Posterior cingulate gyrus (tissue), 11 donors: ENCODE data around the gene PPP1R9B.
A peak's percentile ranks its signal among the peaks of the same experiment; 100 is the strongest.

Experiments
- DNase-seq, 10 donors: peaks; one replicate each; pipeline versions ENCODE4 v3.0.0 to v3.0.0-alpha.2; 2020 to 2021; ENCODE audit warnings: mixed read lengths in 3 of 10
- intact Hi-C: fragments of 100-400 bp; cut with DNase I; formaldehyde crosslinking; loops from one replicate; pipeline ENCODE4 v1.15.1; 2023

The PPP1R9B gene

DNA sequence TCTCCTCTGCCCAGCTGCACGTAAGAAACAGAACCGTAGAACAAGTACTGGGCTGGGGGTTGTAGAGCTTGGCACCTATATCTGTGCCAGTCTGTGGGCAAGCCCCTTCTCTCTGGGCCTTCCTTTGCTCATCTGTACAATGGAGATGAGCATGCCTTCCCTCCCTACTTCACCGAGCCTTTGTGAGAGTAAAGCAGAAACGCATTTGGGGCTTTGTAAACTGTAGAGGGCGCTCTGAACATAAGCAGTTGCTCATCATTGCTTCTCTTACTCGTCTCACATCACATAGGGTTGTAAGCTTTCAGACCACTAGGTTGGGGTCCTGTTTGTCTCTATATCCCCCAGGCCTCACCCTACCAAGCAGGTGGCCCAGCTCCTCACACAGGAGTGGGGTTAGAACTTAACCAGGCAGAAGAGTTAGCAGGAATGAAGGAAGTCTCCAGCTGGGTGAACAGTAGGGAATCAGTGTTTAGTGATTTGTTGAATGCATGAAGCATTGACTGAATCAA is 35.6 kb downstream of the PPP1R9B start:
- intact Hi-C loops, result no loop called here

DNA sequence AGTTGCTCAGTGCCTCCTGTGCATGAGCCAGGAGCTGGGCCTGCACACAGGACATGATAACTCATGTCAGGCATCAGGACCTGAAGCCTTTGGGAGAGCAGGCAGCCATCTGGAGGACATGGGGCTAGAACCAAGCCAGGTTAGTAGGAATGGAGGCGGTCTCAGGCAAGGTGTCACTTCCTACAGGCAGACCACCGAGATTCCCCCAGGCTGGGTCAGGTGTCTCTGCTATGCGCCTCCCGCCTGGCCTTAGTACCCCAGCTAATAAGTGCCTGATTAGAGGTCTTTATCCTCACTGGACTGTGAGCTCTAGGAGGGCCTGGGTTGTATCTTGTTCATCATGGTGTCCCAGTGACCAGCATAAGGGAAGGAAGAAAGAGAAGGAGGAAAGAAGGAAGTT is 36.1 kb downstream of the PPP1R9B start:
- DNase-seq, result no peak
- intact Hi-C loops, result no loop called here

More for the DNA sequence above, 35.6 kb downstream of the PPP1R9B start:
- DNase-seq, result no peak

DNA sequence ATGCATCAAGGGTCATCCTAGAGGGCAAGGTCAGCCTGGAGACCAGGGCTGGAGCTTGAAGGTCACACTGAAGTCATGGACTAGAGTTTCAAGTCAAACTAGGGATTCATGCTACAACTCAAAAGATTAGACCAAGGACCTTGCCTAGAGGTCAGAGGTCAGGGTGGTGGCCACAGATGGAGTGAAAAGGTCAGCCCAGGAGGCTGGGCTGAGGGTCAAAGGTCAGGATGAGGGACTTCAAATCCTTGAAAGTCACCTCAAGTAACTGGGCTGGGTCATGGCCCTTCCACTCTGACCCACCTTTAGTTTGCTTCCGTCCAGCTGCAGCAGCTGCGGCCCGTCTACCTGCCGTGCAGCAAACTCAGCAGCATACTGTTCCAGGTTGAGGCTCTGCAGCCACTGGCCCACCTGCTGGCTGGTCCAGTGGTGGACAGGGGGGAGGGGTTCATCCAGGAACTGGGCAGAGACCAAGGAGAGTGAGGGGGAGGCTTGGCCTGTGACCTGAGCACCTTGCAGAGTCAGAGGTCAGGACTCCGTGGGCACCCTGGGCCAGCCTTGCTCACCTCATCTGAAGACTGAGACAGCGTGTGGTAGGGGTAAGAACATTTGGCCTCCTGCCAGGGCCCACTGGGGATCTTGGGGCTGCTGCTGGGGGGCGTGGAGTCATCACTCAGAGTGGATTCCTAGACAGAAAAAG is 36.7 kb downstream of the PPP1R9B start:
- DNase-seq, result peak in 1 of 10 donors; percentile 73
- intact Hi-C loops, result no loop called here

DNA sequence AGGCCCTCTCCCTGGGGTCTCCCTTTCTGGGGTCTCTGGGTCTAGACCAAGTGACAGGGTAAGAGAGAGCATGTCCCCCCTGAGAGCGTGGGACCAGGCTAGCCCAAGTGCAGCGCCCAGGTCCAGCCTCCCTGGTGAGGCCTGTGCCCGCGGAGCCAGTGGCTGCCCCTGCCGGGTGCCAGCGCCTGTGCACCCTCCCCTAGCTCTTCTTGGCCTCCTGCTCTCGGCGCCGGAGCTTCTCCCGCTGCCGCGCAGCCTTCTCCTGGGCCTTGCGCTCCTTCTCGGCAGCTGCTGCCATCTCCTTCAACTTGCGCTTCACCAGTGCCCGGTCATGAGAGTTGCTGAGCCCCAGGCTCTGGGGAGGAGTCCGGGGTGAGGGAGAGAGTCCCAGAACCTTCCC is 37.8 kb downstream of the PPP1R9B start:
- intact Hi-C loops, result no loop called here
- DNase-seq, result no peak

DNA sequence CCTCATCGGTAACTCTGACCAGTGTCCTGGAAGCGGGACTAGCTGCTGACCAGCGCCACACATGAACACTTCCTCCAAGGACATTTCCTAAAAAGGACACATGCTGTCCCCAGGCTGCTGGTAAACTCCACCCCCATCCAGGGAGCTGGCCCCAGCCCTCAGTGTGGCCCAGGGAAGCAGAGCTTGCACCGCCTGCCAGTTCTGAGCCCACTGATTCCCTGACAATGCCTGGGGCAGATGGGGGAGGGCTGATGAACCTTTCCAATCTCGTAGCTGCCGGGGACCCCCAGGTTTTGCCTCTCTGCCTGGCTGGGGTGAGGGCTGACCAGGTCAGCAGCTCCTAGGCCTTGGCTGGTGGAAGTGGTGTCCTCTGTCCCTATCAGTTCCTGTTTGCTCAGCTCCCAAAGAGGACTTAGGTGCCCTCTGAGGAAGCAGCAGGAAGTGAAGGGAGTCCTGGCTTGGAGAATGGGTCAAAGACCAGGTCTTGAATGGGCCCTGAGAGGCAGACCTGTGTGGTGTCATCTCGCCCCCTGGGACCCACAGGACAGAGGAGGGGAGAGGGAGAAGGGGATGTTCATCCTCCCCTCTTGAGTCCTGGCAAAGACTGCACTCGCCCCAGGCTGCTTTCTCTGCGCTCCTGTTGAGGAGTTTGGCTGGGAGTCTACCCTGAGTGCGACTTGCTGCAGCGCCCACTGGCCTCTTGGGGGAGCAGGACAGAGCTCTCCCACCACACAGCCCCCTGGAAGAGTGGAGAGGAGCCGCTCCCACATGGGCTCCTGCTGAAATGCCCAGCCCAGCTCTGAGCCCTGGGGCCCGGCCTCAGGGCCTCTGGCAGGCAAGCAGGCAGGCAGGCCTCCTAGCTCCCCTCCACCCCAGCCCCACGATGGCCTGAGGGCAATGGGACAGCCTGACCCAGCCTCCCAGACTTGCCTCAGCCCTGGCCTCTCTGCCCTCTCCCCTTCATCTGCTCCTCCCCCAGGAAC is 38.5 kb downstream of the PPP1R9B start:
- intact Hi-C loops, result no loop called here
- peak in 3 of 10 donors; percentile 50 to 85 (median 66) for DNase-seq

DNA sequence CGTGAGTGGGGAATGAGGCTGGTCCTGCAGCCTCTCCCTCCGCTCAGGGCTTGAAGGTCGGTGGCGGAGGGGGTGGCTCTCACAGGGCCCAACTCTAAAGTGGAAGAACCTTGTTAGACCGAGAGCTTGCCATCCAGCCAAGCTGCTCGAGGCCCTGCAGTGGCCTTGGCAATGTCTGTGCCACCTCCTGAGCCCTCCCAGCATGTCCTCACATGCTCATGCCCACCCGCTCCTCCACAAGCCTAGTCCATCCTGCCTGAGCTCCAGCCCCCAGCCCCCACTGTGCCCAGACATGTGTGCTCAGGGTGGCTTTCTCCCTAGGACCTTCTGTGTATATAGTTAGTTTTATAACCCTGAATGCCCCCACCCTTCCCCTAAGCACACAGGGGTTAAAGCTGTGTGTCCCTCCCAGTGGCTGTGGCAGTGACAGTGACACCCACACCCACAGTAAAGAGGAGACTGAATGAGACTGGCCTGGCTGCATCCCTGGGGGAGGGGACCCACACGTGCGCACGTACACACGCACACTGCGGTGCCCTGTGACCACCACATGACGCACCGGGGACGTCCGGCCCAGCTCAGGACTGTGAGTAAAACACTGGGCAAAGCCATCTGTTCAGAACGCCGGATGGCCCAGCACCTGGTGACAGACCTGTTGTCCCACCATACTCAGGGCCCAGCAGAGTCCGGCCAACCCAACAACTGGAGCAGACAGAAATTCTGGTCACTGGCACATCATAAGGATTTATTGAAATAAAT is 39.7 kb downstream of the PPP1R9B start:
- peak in 1 of 10 donors; percentile 84 for DNase-seq
- intact Hi-C loops, result no loop called here

DNA sequence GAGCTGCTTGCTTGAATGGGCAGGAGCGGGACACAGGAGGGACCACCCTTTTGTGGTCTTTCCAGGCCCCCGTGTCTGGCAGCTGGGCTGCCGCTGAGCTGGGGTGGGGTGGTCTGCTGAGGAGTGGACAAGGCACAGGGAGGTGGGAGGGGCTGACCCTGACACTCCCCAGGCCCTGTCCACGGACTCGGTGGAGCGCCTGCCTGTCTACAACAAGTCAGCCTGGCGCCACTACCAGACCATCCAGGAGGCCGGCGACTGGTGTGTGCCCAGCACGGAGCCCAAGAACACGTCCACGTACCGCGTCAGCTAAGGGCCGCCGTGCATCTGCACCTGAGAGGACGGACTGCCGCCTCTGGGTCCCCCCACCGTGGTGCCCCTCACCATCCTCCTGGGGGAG is 40.7 kb downstream of the PPP1R9B start:
- intact Hi-C loops, result no loop called here
- DNase-seq, result no peak

DNA sequence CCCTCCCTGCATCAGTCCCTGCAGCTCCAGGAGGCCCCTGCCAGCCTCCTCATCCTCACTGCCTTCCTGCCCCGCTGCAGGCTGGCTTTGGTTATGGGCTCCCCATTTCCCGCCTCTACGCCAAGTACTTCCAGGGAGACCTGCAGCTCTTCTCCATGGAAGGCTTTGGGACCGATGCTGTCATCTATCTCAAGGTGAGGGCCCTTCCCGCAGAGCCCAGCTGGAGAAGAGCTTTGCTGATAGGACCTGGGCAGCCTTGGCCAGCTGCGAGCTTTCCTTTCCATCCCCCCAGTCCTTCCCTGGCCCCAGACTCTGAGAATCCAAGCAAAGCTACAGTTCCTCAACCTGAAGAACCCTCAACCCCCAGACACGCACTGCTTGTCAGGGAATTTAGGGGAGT is 41.3 kb downstream of the PPP1R9B start:
- intact Hi-C loops, result no loop called here
- DNase-seq, result no peak

DNA sequence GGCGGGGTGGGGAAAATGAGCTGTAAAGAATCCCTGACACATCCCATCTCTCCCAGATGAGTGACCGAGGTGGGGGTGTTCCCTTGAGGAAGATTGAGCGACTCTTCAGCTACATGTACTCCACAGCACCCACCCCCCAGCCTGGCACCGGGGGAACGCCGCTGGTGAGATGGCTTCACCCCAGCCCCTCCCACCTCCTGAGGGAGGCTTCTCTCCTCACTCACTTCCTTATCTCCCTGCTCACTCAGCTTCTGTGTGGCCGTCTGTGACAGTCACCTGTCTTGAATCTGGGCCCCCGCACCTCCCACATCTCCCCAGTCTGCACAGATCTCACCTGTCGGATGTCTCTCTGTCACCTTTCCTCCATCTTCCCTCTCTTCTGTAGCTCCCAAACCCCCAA is 41.9 kb downstream of the PPP1R9B start:
- DNase-seq, result peak in 1 of 10 donors; percentile 59
- intact Hi-C loops, result no loop called here

DNA sequence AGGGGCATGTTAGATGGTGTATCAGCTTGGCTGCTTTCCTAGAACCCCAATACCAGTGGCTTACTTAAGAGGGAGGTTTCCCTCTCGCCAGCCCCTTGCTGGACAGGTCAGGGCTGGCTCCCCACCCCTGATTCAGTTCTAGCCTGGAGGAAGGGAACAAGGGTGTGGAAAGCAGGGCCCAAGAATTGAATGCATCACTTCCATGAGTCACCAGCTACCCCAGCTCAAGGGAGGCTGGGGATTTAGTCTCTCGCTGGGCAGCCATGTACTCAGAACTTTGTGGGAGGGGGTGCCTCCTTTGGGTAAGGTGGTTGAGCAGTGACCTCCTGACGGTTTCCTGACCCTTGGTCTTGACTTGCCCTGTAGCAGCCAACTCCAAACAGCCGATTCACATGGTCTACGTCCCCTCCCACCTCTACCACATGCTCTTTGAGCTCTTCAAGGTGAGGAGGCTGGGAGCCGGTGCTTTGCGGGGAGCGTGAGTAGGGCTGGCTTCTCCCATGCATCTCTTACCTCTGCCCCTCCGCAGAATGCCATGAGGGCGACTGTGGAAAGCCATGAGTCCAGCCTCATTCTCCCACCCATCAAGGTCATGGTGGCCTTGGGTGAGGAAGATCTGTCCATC is 42.6 kb downstream of the PPP1R9B start:
- intact Hi-C loops, result no loop called here
- DNase-seq, result peak in 1 of 10 donors; percentile 46

DNA sequence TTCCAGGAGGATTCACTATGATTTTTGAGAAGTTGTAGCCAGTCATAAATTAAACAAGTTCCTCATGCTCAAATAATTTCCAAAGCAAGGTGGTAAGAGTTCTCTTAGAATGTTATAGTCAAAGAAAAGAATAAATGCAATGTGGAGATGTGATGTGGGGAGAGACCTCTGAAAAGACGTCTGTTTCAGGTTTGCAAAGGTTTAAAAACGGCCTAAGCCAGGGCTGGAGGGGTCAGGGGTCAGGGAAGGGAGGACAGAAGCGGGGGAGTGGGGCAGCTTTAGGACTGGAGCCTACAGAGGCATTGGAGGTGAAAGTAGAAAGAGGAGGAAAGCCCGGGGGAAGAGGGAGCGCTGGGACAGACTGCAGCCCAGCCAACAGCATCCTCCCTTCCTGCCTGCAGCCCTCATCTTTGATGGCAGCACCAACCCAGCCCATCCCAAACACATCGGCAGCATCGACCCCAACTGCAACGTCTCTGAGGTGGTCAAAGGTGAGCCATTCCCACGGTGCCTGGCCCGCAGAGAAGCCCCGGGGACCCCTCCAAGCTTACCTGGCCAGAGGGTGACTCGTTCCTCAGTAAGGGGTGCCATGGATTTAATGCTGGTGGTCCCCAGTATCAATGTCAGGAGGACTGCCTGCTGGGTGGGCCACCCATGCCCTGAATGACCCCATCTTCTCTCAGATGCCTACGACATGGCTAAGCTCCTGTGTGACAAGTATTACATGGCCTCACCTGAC is 43.9 kb downstream of the PPP1R9B start:
- intact Hi-C loops, result no loop called here
- DNase-seq, result peak in 2 of 10 donors; percentile 30 to 51

DNA sequence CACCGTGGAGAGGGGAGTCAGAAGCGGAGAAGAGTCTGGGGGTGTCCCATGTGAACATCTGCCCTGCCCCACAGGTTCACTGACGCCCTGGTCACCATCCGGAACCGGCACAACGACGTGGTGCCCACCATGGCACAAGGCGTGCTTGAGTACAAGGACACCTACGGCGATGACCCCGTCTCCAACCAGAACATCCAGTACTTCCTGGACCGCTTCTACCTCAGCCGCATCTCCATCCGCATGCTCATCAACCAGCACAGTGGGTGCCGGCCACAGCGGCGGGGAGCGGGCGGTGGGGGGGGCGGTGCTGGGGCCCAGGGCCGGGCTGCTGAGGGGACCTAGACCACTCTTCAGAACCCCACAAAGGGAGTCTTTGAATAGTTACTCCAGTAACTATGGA is 44.7 kb downstream of the PPP1R9B start:
- intact Hi-C loops, result no loop called here
- DNase-seq, result peak in 2 of 10 donors; percentile 48 to 72

DNA sequence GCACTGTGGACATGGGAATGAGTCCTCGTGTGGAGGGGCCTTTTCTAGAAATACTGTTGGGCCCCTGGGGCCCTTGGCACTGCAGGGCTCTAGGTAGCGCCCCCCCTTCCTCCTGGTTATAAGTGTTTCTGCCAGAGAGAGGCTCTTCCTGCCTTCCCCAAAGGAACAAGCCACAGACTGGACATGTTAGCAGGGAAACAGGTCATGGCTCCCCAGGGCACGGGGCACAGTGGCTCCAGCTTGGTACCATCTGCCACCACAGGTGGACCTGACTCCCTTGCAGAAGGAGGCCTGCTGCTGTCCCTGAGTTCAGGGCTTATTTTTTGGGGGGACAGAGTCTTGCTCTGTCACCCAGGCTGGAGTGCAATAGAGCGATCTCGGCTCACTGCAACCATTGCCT is 46.5 kb downstream of the PPP1R9B start:
- DNase-seq, result peak in 1 of 10 donors; percentile 25
- intact Hi-C loops, result no loop called here

DNA sequence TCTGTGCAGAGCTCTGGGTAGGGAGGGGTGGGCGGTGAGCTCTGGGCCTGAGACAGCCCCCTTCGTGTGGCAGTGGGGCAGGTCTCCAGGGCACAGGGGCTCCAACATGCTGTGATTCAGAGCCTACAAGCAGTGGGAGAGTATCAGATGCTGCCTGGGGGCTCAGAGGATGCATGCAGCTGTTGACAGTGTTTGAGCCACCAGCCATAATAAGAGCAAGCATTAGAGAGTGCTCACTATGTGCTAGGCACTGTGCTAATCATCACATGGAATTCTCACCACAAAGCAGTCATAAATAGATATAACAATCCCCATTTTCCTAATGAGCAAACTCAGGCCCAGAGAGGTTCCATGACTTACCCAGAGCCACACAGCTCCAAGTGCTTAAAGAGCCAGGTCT is 47.2 kb downstream of the PPP1R9B start:
- peak in 1 of 10 donors; percentile 29 for DNase-seq
- intact Hi-C loops, result no loop called here

DNA sequence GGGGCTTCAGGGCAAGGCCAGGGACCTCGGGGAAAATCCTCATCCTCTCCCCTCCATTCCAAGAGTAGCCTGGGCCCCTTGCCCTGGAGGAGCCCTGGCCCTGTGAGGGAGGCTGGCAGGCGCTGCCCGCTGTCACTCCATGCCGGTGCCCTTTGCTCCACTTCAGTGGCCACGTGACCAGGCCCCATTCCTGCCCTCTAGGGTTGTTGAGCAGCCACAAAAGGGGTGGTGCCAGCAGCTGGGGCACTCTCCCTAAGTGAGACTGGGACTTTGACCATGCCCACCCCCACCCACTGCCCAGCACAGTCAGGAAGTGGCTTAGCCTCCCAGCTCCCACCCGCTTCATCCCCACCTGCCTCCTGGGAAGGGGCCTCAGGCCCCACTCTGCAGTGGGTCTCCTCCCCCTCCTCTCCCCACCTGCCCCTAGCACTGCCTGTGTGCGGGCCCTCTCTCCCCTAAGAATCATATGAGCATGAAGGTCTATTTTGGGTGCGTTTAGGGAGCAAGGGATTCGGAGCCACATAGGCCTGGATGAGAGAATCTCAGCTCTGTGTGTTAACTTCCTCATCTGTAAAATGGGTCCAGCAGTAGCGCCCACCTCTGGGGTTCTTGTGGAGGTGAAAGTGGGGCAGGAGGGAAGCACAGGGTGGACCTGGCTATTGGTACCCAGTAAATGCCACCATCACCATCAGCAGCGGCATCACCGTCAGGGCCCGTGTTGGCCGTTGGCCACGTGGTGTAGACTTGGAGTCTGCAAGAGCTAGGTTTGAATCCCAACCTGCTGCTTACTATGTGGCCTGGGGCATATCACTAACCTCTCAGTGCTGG is 48.1 kb downstream of the PPP1R9B start:
- intact Hi-C loops, result no loop called here
- DNase-seq, result peak in 8 of 10 donors; percentile 25 to 92 (median 68)

DNA sequence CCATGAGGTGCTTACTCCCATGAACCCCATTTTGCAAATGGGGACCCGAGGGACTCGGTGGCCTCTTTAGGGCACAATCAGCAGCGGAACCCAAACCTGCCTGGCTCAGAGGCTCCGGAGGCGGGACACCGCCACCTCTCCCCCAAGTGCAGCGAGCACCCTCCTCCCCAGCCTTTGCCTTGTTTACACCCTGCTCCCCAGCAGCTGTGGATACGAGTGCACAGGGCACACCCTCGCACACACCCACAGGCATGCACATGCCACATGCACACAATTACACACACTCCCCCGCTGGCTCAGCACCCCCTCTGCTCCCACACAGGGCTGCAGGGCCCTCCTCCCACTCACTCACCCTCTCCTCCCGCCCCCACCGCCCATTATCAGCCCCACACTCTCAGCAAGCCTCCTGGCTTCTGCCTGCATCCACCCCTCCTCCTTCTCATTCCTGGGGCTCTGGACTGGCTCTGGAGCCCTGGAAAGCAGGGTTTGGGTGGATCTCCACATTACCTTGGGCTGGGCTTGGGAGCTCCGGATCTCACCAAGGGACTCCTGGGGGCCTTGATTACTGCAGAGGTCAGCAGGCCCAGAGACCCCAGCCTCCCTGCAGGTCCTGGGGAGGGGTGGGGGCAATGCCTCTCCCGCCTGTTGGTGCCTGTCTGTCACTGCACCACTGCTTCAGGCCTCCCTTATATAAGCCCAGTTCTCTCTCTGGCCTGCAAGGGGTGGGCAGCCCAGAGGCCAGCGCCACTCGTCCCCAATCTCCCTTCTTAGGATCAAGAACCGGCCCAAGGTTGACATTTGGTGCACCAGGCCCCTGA is 48.9 kb downstream of the PPP1R9B start:
- intact Hi-C loops, result no loop called here
- DNase-seq, result peak in 5 of 10 donors; percentile 37 to 93 (median 83)

DNA sequence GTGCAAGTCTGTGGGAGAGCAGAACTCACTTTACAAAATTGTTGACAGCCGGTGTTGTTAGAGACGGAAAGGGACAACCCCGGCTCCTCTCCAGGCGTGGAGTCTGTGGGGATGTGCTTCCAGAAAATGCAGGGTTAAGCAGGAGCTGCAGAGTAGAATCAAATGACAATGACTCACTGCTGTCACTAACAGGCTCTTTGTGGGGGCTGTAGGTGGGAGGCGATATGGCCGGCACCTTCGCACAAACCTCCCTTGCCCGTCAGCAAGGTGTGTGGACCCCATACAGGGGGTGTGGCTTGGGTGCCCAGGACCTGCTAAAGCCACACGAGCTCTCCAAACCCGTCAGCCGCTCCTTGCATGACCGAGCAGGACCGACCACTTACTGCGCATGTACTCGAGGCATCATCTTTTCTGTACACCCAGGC is 49.5 kb downstream of the PPP1R9B start:
- intact Hi-C loops, result no loop called here
- peak in 4 of 10 donors; percentile 43 to 92 (median 66) for DNase-seq

DNA sequence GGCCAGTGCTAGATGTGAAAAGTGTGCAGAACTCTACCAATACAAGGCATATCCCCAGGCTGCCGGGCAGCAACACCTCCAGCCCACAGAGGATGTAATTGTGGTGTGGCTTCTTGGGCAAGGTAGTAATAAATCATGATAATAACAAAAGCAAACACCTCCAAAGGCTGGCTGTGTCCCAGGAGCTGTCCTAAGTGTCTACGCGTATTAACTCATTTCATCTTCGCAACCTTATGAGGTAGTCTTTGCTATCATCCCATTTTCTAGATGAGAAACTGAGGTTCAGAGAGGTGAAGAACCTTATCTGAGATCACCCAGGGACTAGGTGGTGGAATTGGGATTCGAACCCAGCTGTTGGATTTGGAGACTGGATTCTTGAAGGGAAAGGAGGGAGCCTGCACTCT is 50.0 kb downstream of the PPP1R9B start:
- DNase-seq, result peak in 2 of 10 donors; percentile 14 to 48
- intact Hi-C loops, result no loop called here
